Motor neuron (in vitro differentiated cells): Measurements from ENCODE around the gene SH3PXD2B. TPM values are rescaled to one million over a fixed set of nuclear protein-coding genes. Genes with fewer than 3 reads are reported as not detected.

Experiments
- ATAC-seq, 8 experiments: fragments of 200-7000 bp; cut with Tn5 transposase; replicated peaks in 6 of 8; 2 replicates each; pipeline ENCODE4 v1.8.0; 2021; ENCODE audit warnings: mild to moderate bottlenecking in 8 of 8, moderate library complexity in 8 of 8
- H3K27ac ChIP-seq, 2 donors: fragments of 250-450 bp; sonication (Bioruptor Pico); 2 replicates each; pipeline ENCODE4 v1.9.0; 2021; ENCODE audit warnings: antibody characterized with exemption in 2 of 2, mild to moderate bottlenecking in 2 of 2, moderate library complexity in 1 of 2
- H3K4me1 ChIP-seq, 2 donors: fragments of 250-450 bp; sonication (Bioruptor Pico); replicated peaks in 1 of 2; 2 replicates each; pipeline ENCODE4 v1.6.1; 2021; ENCODE audit warnings: antibody characterized with exemption in 2 of 2, mild to moderate bottlenecking in 2 of 2, moderate library complexity in 1 of 2
- H3K4me3 ChIP-seq, 5 donors: fragments of 250-450 bp; sonication (Bioruptor Pico); 2 replicates each; pipeline ENCODE4 v1.9.0; 2021; ENCODE audit warnings: antibody characterized with exemption in 5 of 5, mild to moderate bottlenecking in 5 of 5, moderate library complexity in 4 of 5
- WGBS, 10 experiments: fragments of 450-650 bp; shearing (Covaris generic); methylation state at CpG; one replicate each; pipeline ENCODE4 v1.0.0; 2022; 5-methylcytosine and 5-hydroxymethylcytosine counted together
- in situ Hi-C, 9 experiments: fragments of 400-800 bp; cut with MboI; loops; one replicate each; pipeline ENCODE4 v1.15.0; 2021; ENCODE audit warnings: low sequenced_read_pairs in 9 of 9, low pct_unique_long_range_greater_than_20kb in 2 of 9; ENCODE audit not compliant: unreplicated experiment in 9 of 9
- total RNA-seq, 8 experiments: library from RNA; unstranded; fragments of 300-600 nt; gene quantifications; 2 replicates each; pipeline versions ENCODE4 v1.2.3 to v1.2.4, GENCODE V29; 2022

Gene SH3PXD2B
- total RNA-seq, 8 experiments from 2014 or later = 18.0 to 35.7 (median 24.3) TPM

- in situ Hi-C loops = no loop called here
- 89 to 100% (median 100%) methylated on average over 1 to 6 of the region's 7 CpGs; no CpG with 5 or more reads in 3 of the 10 experiments for WGBS, 10 experiments
- peaks cover 21 to 26% of the 10 kb centered on the region in 2 donors for H3K4me1 ChIP-seq
- no peak overlapping the region for H3K4me3 ChIP-seq
- H3K27ac ChIP-seq = no peak overlapping the region
- no peak for ATAC-seq
These were observed 13.8 kb downstream of the SH3PXD2B start for GRCh38 chr5:172440486-172440885.

DNA sequence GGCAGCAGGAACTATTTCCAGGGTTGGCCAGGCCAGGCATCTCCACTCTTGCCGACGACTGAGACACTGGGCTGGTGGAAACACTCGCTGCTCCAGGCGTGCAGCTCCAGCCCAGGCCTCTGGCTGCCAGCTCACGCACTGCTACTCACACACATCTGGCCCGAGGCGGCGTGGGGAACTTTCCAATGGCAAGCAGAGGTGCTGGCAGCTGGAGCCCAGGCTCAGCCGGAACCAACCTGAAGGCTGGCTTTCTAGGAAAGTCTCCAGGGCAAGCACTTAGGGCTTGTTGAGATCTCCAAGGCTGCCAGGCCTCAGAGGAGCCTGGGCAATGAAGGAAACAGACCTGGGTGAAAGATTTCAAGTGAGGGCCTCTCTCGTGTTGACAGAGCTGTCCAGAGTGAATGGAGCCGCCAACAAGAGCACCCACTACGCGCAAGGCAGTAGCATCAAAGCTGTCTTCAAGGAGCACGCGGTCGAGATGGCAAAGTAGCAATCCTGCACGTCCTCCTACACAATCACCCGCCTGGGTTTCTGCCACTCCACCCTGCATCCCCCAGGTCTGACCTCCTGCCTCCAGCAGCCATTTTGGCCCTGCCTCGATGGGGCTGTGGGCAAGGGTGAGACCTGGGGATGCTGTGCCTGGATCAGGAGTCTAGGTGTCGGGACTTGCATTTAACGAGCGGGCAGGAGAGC lies 14.4 kb downstream of the SH3PXD2B start:
- 60 to 100% (median 85%) methylated on average over 1 to 10 of the region's 22 CpGs; no CpG with 5 or more reads in 4 of the 10 experiments for WGBS, 10 experiments
- ATAC-seq = no peak
- Histone ChIP-seq H3K4me3 (no peak overlapping the region), H3K4me1 (peaks cover 20 to 26% of the 10 kb centered on the region in 2 donors), H3K27ac (no peak overlapping the region)
- in situ Hi-C loops = no loop called here

DNA sequence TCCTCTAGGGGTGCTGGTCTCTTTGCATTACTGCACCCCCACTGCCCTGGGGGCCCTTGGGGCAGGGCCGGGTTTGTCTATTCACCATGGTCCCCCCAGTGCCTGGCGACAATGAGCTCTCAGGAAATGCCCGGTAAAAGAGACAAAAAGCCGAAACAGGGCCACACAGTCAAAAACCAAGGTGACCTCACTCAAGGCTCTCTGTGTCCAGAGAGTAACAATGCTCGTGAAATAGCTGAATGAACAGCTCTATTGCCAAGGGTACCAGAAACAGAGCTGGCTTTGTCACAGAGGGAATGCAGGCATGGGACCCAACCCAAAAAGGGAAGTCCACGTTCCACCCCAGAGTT lies 16.0 kb downstream of the SH3PXD2B start:
- 0 to 73% (median 61%) methylated on average over 1 to 6 of the region's 6 CpGs; no CpG with 5 or more reads in 2 of the 10 experiments for WGBS, 10 experiments
- Histone ChIP-seq H3K4me1 (peaks cover 14 to 22% of the 10 kb centered on the region in 2 donors), H3K4me3 (no peak overlapping the region), H3K27ac (peak overlapping the region; percentile 62 to 69)
- peak in 5 of 8 experiments; percentile 35 to 73 (median 60) for ATAC-seq
- in situ Hi-C loops = no loop called here

DNA sequence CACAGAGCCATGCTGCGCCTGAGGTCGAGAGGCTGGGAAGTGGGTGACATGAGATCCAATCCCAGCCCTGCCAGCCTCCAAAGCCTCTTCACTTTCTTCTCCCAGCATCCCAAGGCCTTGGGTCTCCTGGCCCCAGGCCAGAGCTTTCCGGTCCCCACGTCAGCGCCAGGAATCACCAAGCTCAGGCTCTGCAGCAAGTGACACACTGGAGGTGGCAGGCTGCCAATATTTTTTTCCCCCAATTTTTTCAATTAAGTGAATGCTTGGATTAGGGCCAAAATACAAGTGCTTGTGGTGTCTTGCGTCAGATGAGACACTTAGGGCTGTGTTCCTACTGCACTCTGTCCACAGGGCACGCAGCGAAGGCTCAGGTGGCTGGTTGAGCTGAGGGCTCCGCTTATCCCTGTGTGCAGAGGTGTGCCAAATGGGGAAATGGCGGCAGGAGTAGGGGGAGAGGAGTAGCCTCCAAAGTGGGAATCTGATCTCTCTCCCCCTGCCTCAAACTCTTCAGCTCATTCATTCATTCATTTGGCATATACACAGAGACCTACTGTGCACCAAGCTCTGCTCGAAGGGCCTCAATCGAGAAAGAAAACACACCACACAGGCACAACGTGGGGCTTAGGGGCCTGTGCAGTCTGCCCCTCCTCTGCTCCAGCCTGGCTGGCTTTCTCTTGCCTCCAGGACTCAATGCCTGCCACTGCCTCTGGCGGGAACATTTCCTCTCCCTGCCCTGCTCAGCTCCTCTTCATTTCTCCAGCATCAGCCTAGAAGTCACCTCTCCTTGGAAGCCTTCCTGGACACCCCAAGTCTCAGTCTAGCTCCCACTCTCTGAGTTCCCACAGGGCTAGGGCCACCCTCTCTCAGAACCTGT lies 16.6 kb downstream of the SH3PXD2B start:
- no peak overlapping the region for H3K4me3 ChIP-seq
- H3K4me1 ChIP-seq = peaks cover 10 to 20% of the 10 kb centered on the region in 2 donors
- peak; percentile 29 to 92 (median 84) for ATAC-seq
- in situ Hi-C loops = no loop called here
- H3K27ac ChIP-seq = peak overlapping the region; percentile 62 to 69
- WGBS, 10 experiments = 40 to 100% (median 92%) methylated on average over 2 to 8 of the region's 14 CpGs; no CpG with 5 or more reads in 3 of the 10 experiments

DNA sequence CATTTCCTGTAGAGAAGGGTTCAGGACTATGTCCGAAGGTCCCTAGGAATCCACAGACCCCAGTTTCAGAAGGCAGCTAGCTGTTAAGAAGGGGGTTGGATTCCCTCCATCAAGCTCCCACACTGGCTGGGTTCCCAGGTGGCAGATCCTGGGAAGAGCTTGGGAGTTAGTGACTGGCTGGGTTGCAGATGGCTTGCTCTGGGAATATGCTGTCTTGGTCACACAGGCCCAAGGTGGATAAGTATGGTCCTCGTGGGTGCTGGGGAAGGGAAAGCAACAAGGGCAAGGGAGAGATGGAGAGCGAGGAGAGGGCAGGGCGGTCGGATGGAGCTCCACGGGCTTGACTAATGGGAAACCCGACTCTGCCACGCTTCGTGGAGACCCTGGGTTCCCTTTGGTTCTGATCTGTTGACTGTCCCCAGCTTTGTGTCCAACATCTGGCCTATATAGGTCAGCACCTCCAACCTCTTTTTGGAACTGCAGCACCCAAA lies 17.4 kb downstream of the SH3PXD2B start:
- Histone ChIP-seq H3K4me1 (peaks cover 10 to 20% of the 10 kb centered on the region in 2 donors), H3K4me3 (no peak overlapping the region), H3K27ac (peak overlapping the region in 1 of 2 donors; percentile 21)
- WGBS, 10 experiments = 17 to 100% (median 78%) methylated on average over 1 to 5 of the region's 9 CpGs; no CpG with 5 or more reads in 2 of the 10 experiments
- in situ Hi-C loops = no loop called here
- ATAC-seq = no peak

GRCh38 chr5:172436078-172436878 lies 18.0 kb downstream of the SH3PXD2B start:
- no peak overlapping the region for H3K27ac ChIP-seq
- in situ Hi-C loops = no loop called here
- WGBS, 10 experiments = 63 to 100% (median 89%) methylated on average over 1 to 3 of the region's 12 CpGs; no CpG with 5 or more reads in 4 of the 10 experiments
- H3K4me1 ChIP-seq = peaks cover 10 to 20% of the 10 kb centered on the region in 2 donors
- ATAC-seq = no peak
- H3K4me3 ChIP-seq = no peak overlapping the region

DNA sequence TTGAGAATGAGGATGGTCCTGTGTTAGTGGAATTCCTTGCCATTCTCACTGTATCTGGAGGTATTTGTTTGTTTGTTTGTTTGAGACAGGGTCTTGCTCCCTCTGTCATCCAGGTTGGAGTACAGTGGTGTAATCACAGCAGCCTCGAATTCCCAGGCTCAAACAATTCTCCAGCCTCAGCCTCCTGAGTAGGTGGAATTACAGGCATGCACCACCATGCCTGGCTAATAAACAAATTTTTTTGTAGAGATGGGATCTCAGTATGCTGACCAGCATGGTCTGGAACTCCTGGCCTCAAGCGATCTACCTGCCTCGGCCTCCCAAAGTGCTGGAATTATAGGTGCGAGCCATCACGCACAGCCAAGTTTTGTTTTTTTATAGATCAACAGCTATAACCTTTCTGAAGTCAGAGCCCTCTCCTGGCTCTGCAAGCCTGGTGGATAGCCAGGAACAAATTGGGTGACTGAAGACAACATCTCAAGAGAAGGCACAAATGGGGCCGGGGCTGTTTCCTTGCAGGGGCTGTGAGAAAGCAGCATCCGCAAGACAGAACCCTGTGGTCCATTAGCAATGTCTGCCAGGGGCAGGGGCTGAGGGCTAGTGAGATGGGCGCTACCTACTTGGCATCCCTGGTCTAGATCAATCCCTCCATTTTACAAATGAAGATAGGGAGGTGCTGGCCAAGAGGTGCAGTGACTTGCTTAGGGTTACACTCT lies 18.8 kb downstream of the SH3PXD2B start:
- ATAC-seq = no peak
- H3K4me3 ChIP-seq = no peak overlapping the region
- WGBS, 10 experiments = 75 to 100% (median 100%) methylated on average over 1 to 5 of the region's 8 CpGs; no CpG with 5 or more reads in 3 of the 10 experiments
- H3K27ac ChIP-seq = no peak overlapping the region
- in situ Hi-C loops = no loop called here
- H3K4me1 ChIP-seq = peaks cover 10 to 20% of the 10 kb centered on the region in 2 donors

DNA sequence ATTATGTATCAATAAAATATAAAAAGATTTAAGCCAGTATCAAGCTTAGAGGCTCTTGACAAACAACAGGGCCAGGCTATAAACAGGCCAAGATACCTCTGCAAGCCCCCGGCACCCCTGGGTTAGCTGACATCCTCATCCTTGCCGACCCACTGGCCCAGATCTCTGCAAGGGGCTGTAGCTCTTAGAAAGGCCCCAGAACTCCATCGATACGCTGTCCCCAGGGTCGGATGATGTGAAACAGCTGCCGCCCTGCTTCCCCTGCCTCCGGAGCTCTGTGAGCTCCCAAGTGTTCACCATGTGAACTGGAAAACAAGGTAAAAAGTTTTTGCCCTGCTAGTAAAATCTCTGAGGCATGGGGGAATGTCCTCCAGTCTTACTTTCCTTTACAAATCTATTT lies 20.1 kb downstream of the SH3PXD2B start:
- no peak for ATAC-seq
- in situ Hi-C loops = no loop called here
- WGBS, 10 experiments = 55 to 100% (median 64%) methylated on average over 1 to 5 of the region's 7 CpGs; no CpG with 5 or more reads in 3 of the 10 experiments
- Histone ChIP-seq H3K4me3 (no peak overlapping the region), H3K4me1 (peaks cover 10 to 24% of the 10 kb centered on the region in 2 donors), H3K27ac (no peak overlapping the region)

DNA sequence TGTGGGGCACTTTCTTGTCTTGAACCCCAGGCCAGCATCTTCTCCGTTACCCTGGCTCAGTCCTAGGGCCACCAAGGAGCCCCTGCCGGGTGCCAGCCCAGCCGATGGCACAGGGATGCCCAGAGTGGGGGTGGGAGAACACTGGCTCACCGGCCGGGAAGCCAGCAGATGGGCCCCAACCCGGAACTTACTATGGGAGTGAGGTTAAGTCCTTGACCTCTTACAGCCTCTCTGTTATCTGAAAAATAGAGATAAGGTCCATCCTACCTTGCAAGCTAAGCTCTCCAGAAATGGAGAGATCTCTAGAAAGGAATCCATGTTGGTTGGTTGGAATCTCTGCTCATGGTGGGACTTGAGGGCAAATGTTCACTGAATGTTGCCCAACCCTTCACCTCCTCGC lies 20.8 kb downstream of the SH3PXD2B start:
- no peak overlapping the region for H3K27ac ChIP-seq

GRCh38 chr5:172433071-172433470 lies 21.3 kb downstream of the SH3PXD2B start:
- in situ Hi-C loops = no loop called here
- no peak for ATAC-seq
- Histone ChIP-seq H3K27ac (no peak overlapping the region), H3K4me3 (no peak overlapping the region), H3K4me1 (peaks cover 3 to 17% of the 10 kb centered on the region in 2 donors)
- WGBS, 10 experiments = 73 to 100% (median 94%) methylated on average over 1 to 3 of the region's 3 CpGs; no CpG with 5 or more reads in 1 of the 10 experiments

More for the DNA sequence above, 20.8 kb downstream of the SH3PXD2B start:
- Histone ChIP-seq H3K4me1 (peaks cover 6 to 21% of the 10 kb centered on the region in 2 donors), H3K4me3 (no peak overlapping the region)
- 80 to 100% (median 95%) methylated on average over 1 to 6 of the region's 7 CpGs; no CpG with 5 or more reads in 4 of the 10 experiments for WGBS, 10 experiments
- ATAC-seq = no peak
- in situ Hi-C loops = no loop called here

DNA sequence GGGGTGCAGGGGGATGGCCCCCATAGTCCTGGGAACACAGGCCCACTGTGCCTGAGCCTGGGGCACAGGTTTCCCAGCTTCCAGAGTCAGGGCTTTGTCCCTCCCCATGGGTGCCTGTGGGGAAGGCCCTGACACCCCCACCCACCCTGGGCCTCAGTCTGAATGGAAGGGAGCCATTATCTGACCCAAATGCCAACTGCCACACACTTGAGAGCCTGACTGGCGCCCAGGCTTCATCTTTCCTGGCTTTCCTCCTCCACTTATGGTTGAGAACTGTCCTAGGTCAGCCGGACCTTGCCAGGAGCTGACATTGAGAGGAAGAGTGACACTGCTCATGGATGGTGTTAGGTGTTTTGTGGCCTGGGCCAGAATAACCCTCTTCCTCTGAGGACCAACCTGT lies 24.0 kb downstream of the SH3PXD2B start:
- no peak overlapping the region for H3K4me3 ChIP-seq
- peaks cover 10 to 13% of the 10 kb centered on the region in 2 donors for H3K4me1 ChIP-seq
- in situ Hi-C loops = no loop called here
- H3K27ac ChIP-seq = no peak overlapping the region
- 60 to 100% (median 83%) methylated on average over 1 to 2 of the region's 2 CpGs; no CpG with 5 or more reads in 4 of the 10 experiments for WGBS, 10 experiments
- no peak for ATAC-seq
